Measurements from ENCODE around the gene FXN. TPM values are rescaled to one million over a fixed set of nuclear protein-coding genes. Genes with fewer than 3 reads are reported as not detected.

FXN gene
- total RNA-seq, 6 experiments from 2014 or later = 12.5 to 30.4 (median 24.7) TPM

DNA sequence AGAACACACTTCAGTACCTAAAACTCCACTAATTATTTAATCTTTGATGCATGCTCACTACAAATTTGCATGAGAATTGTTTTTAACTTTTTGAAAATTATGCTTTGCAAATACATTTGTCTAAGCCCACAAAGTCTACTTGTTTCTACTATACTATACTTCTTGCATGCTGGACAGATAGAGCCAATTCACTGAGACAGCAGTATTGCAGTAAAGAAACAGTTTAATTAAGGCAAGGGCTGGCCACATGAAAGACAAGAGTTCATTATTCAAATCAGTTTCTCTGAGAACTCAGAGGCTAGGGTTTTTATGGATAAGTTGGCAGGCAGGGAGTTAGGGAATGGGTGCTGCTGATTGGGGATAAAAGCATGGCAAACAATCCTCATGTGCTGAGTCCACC is 6.0 kb upstream of the FXN start:
- intact Hi-C loops (cut with DNase I) = no loop called here
- Histone ChIP-seq H3K4me1 (no peaks in the 10 kb centered on the region), H3K4me3 (no peak overlapping the region), H3K27ac (no peak overlapping the region), H3K36me3 (no peaks in the 10 kb centered on the region), H3K9me3 (no peaks in the 10 kb centered on the region), H3K27me3 (no peaks in the 10 kb centered on the region)
- no peak for ATAC-seq
- TF ChIP-seq POLR2A (IDR thresholded peaks at IDR 0.05) = no peak
- TF ChIP-seq, protein P1, sequence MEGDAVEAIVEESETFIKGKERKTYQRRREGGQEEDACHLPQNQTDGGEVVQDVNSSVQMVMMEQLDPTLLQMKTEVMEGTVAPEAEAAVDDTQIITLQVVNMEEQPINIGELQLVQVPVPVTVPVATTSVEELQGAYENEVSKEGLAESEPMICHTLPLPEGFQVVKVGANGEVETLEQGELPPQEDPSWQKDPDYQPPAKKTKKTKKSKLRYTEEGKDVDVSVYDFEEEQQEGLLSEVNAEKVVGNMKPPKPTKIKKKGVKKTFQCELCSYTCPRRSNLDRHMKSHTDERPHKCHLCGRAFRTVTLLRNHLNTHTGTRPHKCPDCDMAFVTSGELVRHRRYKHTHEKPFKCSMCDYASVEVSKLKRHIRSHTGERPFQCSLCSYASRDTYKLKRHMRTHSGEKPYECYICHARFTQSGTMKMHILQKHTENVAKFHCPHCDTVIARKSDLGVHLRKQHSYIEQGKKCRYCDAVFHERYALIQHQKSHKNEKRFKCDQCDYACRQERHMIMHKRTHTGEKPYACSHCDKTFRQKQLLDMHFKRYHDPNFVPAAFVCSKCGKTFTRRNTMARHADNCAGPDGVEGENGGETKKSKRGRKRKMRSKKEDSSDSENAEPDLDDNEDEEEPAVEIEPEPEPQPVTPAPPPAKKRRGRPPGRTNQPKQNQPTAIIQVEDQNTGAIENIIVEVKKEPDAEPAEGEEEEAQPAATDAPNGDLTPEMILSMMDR (IDR thresholded peaks at IDR 0.05) = no peak
- no peak for DNase-seq

DNA sequence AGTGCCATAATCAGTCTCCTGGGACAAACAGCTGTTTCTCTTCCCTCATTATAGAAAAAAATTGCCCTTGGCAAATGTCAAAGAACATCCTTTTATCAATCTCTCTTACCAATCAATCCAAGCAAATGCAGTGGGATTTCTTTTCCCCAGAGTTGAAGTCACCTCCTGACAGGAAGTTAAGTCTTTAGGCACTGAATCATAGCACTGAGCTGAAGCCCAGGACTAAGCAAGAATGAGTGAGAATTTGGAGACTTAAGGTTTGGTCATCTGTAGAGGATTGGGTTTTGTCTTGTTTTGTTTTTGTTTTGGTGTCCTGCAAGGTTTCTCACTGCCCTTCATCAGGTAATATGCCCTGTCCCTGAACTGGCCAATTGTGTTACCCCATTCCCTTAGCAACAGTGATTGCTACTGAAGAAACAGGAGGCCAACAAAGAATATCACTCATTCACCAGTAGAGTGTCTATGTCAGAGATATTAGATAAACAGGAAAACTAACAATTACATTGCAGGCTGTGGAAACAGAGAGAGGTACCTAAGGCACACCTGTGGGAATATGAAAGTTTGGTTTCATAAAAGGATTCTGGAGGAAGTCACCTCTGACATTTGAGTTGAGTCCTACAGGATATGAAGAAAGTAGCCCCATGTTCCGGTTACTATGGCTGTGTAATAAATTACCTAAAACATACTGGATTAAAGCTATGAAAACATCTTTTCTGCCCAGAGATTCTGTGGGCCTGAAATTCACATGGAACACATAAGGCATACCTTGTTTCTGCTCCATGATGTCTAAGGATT is 4.5 kb upstream of the FXN start:
- ATAC-seq = no peak
- no peaks in the 10 kb centered on the region for H3K27me3 ChIP-seq
- 71% methylated on average over 1 of the region's 1 CpG for WGBS (ENCODE audit: insufficient coverage, low coverage, low lambda C conversion rate, missing lambda C conversion rate)
- no peak for DNase-seq
- no peak overlapping the region for H3K27ac ChIP-seq
- peaks cover 0 to 3% (median 2%) of the 10 kb centered on the region in 4 donors for H3K4me1 ChIP-seq
- no peak overlapping the region for H3K4me3 ChIP-seq
- intact Hi-C loops (cut with DNase I) = no loop called here
- TF ChIP-seq POLR2A (IDR thresholded peaks at IDR 0.05) = no peak
- TF ChIP-seq, protein P1 (IDR thresholded peaks at IDR 0.05) = no peak
- no peaks in the 10 kb centered on the region for H3K36me3 ChIP-seq
- H3K9me3 ChIP-seq = no peaks in the 10 kb centered on the region

DNA sequence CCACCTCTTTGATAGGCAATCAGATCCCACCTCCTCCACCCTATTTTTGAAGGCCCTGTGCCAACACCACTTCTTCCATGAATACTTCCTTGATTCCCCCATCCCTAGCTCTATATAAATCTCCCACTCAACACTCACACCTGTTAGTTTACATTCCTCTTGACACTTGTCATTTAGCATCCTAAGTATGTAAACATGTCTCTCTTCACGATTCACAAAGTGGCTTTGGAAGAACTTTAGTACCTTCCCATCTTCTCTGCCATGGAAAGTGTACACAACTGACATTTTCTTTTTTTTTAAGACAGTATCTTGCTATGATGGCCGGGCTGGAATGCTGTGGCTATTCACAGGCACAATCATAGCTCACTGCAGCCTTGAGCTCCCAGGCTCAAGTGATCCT is 1.5 kb upstream of the FXN start:
- Histone ChIP-seq H3K9me3 (no peaks in the 10 kb centered on the region), H3K36me3 (no peaks in the 10 kb centered on the region), H3K27ac (no peak overlapping the region), H3K27me3 (no peaks in the 10 kb centered on the region), H3K4me1 (peaks cover 0 to 9% (median 2%) of the 10 kb centered on the region in 4 donors), H3K4me3 (no peak overlapping the region)
- ATAC-seq = no peak
- no peak for DNase-seq
- intact Hi-C loops (cut with DNase I) = no loop called here
- no peak for TF ChIP-seq POLR2A (IDR thresholded peaks at IDR 0.05)
- TF ChIP-seq, protein P1 (IDR thresholded peaks at IDR 0.05) = no peak
- WGBS (ENCODE audit: insufficient coverage, low coverage, low lambda C conversion rate, missing lambda C conversion rate) = 43% methylated on average over 2 of the region's 2 CpGs

DNA sequence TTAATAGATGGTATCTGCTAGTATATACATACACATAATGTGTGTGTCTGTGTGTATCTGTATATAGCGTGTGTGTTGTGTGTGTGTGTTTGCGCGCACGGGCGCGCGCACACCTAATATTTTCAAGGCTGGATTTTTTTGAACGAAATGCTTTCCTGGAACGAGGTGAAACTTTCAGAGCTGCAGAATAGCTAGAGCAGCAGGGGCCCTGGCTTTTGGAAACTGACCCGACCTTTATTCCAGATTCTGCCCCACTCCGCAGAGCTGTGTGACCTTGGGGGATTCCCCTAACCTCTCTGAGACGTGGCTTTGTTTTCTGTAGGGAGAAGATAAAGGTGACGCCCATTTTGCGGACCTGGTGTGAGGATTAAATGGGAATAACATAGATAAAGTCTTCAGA is 757 bp downstream of the FXN start:
- intact Hi-C loops (cut with DNase I) = no loop called here
- Histone ChIP-seq H3K4me3 (peak overlapping the region; percentile 79 to 89 (median 79)), H3K27me3 (no peaks in the 10 kb centered on the region), H3K27ac (peak overlapping the region; percentile 77 to 89 (median 81)), H3K9me3 (no peaks in the 10 kb centered on the region), H3K4me1 (peaks cover 0 to 9% (median 2%) of the 10 kb centered on the region in 4 donors), H3K36me3 (no peaks in the 10 kb centered on the region)
- ATAC-seq = peak; percentile 62 to 80 (median 63)
- WGBS (ENCODE audit: insufficient coverage, low coverage, low lambda C conversion rate, missing lambda C conversion rate) = 0% methylated on average over 14 of the region's 14 CpGs
- TF ChIP-seq, protein P1 (IDR thresholded peaks at IDR 0.05) = no peak
- TF ChIP-seq POLR2A (IDR thresholded peaks at IDR 0.05) = no peak
- DNase-seq = peak in 2 of 3 donors; percentile 31 to 65
